Sigmoid colon (tissue), 7 donors: ENCODE measurements around the gene AHCYL2. TPM values are rescaled to one million over a fixed set of nuclear protein-coding genes. Genes with fewer than 3 reads are reported as not detected.
"Not testable (repeated sequence)": the region's sequence is repeated elsewhere in the genome, so short reads cannot be mapped to it uniquely, and the experiment has no call there.

Experiments used
- DNase-seq: peaks from one replicate; pipeline ENCODE4 v3.0.0-alpha.2; 2019
- H3K27ac ChIP-seq, 4 donors: fragments of 200-600 bp; sonication (generic); one replicate each; pipeline ENCODE4 v1.5.1; 2016 to 2019; ENCODE audit warnings: mild to moderate bottlenecking in 1 of 4
- H3K27me3 ChIP-seq, 3 donors: fragments of 200-600 bp; sonication (generic); one replicate each; pipeline ENCODE4 v1.5.1; 2019; ENCODE audit warnings: mild to moderate bottlenecking in 1 of 3
- H3K36me3 ChIP-seq, 4 donors: fragments of 200-600 bp; sonication (generic); one replicate each; pipeline ENCODE4 v1.5.1; 2016 to 2019
- H3K4me1 ChIP-seq, 4 donors: fragments of 200-600 bp; sonication (generic); one replicate each; pipeline ENCODE4 v1.5.1; 2017 to 2019
- H3K4me3 ChIP-seq, 4 donors: fragments of 200-600 bp; sonication (generic); one replicate each; pipeline ENCODE4 v1.5.1; 2017 to 2019; ENCODE audit warnings: mild to moderate bottlenecking in 2 of 4, moderate library complexity in 1 of 4
- H3K9me3 ChIP-seq, 4 donors: fragments of 200-600 bp in 3 of 4; sonication (generic) in 3 of 4; one replicate each; pipeline versions ENCODE4 v1.5.1 to v1.6.1; 2013 to 2019
- CTCF ChIP-seq, 4 experiments: fragments of 450-650 bp in 3 of 4; fragments of 200-600 bp in 1 of 4; IDR thresholded peaks; one replicate each; pipeline ENCODE4 v1.5.1; 2016 to 2019; ENCODE audit warnings: antibody characterized with exemption in 4 of 4, mild to moderate bottlenecking in 3 of 4, moderate library complexity in 2 of 4
- EP300 ChIP-seq, 4 donors: sonication (generic); formaldehyde crosslinking; IDR thresholded peaks; one replicate each; pipeline ENCODE4 v1.6.1; 2017; ENCODE audit warnings: antibody characterized with exemption in 4 of 4
- POLR2A ChIP-seq, 2 donors: fragments of 450-650 bp; IDR thresholded peaks; one replicate each; pipeline ENCODE4 v1.6.1; 2016; ENCODE audit warnings: antibody characterized with exemption in 2 of 2, mild to moderate bottlenecking in 2 of 2, moderate library complexity in 2 of 2
- POLR2AphosphoS5 ChIP-seq, 4 donors: sonication (generic); formaldehyde crosslinking; IDR thresholded peaks; one replicate each; pipeline ENCODE4 v1.6.1; 2017; ENCODE audit warnings: antibody characterized with exemption in 4 of 4
- WGBS, 2 donors: extraction: QIAGEN DNeasy Blood & Tissue Kit; methylation state at CpG; one replicate each; pipeline ENCODE4 v1.1.7; 2013; 5-methylcytosine and 5-hydroxymethylcytosine counted together
- intact Hi-C: fragments of 100-400 bp; cut with DNase I; formaldehyde crosslinking; loops from one replicate; pipeline ENCODE4 v1.15.1; 2023
- polyA plus RNA-seq, 3 donors: library from polyadenylated mRNA; stranded (reverse); fragments of 200-250 nt; gene quantifications; one replicate each; pipeline ENCODE4 v1.2.3, GENCODE V29; 2013
- total RNA-seq, 4 donors: library from RNA; depleted of rRNA; stranded (reverse); fragments of >200 nt; gene quantifications; one replicate each; pipeline ENCODE4 v1.1.0, GENCODE V29; 2016
- donor health status: healthy with polysubstance abuse.
- donor health status: Bipolar disorder and iron deficiency.
- donor health status: healthy.

AHCYL2 gene
- total and polyA plus RNA-seq, 7 donors, result 12.5 to 219 (median 16.8) TPM

GRCh38 chr7:129401228-129401966 lies 176.6 kb downstream of the AHCYL2 start:
- Histone ChIP-seq H3K9me3 (no peaks in the 10 kb centered on the region), H3K4me3 (no peak overlapping the region), H3K27ac (no peak overlapping the region), H3K27me3 (no peaks in the 10 kb centered on the region), H3K4me1 (peaks cover 0 to 11% (median 4%) of the 10 kb centered on the region in 4 donors), H3K36me3 (peaks cover 0 to 26% (median 0%) of the 10 kb centered on the region in 4 donors)
- WGBS, 2 donors, result 87 to 98% methylated on average over 1 of the region's 1 CpG
- DNase-seq, result no peak
- intact Hi-C loops, result no loop called here
- no peak for TF ChIP-seq POLR2AphosphoS5 (IDR thresholded peaks at IDR 0.05)
- no peak for TF ChIP-seq CTCF (IDR thresholded peaks at IDR 0.05)
- no peak for TF ChIP-seq POLR2A (IDR thresholded peaks at IDR 0.05)
- TF ChIP-seq EP300 (IDR thresholded peaks at IDR 0.05), result no peak

GRCh38 chr7:129401967-129402860 lies 177.4 kb downstream of the AHCYL2 start:
- intact Hi-C loops, result no loop called here
- Histone ChIP-seq H3K36me3 (peaks cover 0 to 34% (median 0%) of the 10 kb centered on the region in 4 donors), H3K4me3 (no peak overlapping the region), H3K27me3 (no peaks in the 10 kb centered on the region), H3K9me3 (no peaks in the 10 kb centered on the region), H3K27ac (no peak overlapping the region), H3K4me1 (peaks cover 0 to 11% (median 4%) of the 10 kb centered on the region in 4 donors)
- TF ChIP-seq POLR2A (IDR thresholded peaks at IDR 0.05) (no peak), CTCF (IDR thresholded peaks at IDR 0.05) (no peak), POLR2AphosphoS5 (IDR thresholded peaks at IDR 0.05) (no peak), EP300 (IDR thresholded peaks at IDR 0.05) (no peak)
- 85 to 93% methylated on average over 3 of the region's 3 CpGs for WGBS, 2 donors
- DNase-seq, result no peak

- H3K36me3 ChIP-seq, result peaks cover 0 to 41% (median 0%) of the 10 kb centered on the region in 4 donors
- no peak for DNase-seq
- peaks cover 0 to 11% (median 4%) of the 10 kb centered on the region in 4 donors for H3K4me1 ChIP-seq
- no peaks in the 10 kb centered on the region for H3K9me3 ChIP-seq
- TF ChIP-seq CTCF (IDR thresholded peaks at IDR 0.05) (no peak), POLR2A (IDR thresholded peaks at IDR 0.05) (no peak), POLR2AphosphoS5 (IDR thresholded peaks at IDR 0.05) (no peak), EP300 (IDR thresholded peaks at IDR 0.05) (no peak)
- H3K27me3 ChIP-seq, result no peaks in the 10 kb centered on the region
- H3K4me3 ChIP-seq, result no peak overlapping the region
- intact Hi-C loops, result no loop called here
- H3K27ac ChIP-seq, result no peak overlapping the region
Observed at GRCh38 chr7:129405527-129405926, 180.7 kb downstream of the AHCYL2 start.

- DNase-seq, H3K27me3 ChIP-seq, H3K9me3 ChIP-seq, H3K27ac ChIP-seq, H3K4me1 ChIP-seq, intact Hi-C loops, H3K4me3 ChIP-seq: not testable (repeated sequence)
- H3K36me3 ChIP-seq, result peaks cover 0 to 62% (median 0%) of the 10 kb centered on the region in 4 donors
- 90% methylated on average over 8 of the region's 8 CpGs for WGBS, 2 donors
Observed at GRCh38 chr7:129410238-129410637, 185.4 kb downstream of the AHCYL2 start.

GRCh38 chr7:129412501-129412900 lies 187.7 kb downstream of the AHCYL2 start:
- Histone ChIP-seq H3K27ac (no peak overlapping the region), H3K9me3 (no peaks in the 10 kb centered on the region), H3K4me3 (no peak overlapping the region), H3K27me3 (no peaks in the 10 kb centered on the region), H3K36me3 (peaks cover 0 to 52% (median 0%) of the 10 kb centered on the region in 4 donors), H3K4me1 (no peaks in the 10 kb centered on the region)
- DNase-seq, result no peak
- intact Hi-C loops, result no loop called here
- TF ChIP-seq POLR2AphosphoS5 (IDR thresholded peaks at IDR 0.05) (no peak), CTCF (IDR thresholded peaks at IDR 0.05) (no peak), EP300 (IDR thresholded peaks at IDR 0.05) (no peak), POLR2A (IDR thresholded peaks at IDR 0.05) (no peak)
- 97 to 98% methylated on average over 4 of the region's 4 CpGs for WGBS, 2 donors
